ENCODE data around the gene IGSF9.

IGSF9 gene

GRCh38 chr1:159982280-159982679, 36.9 kb upstream of the IGSF9 start:
- no peak for TF ChIP-seq CTCF (conservative IDR thresholded peaks at IDR 0.05; ENCODE audit: low read depth, low read length)
- no peak for DNase-seq (ENCODE audit: low read depth)

GRCh38 chr1:159981351-159982055, 36.1 kb upstream of the IGSF9 start:
- no peak for DNase-seq (ENCODE audit: low read depth)
- TF ChIP-seq CTCF (conservative IDR thresholded peaks at IDR 0.05; ENCODE audit: low read depth, low read length), result no peak
- no peak overlapping the region for H3K4me3 ChIP-seq (ENCODE audit: low read depth, low read length)

More at GRCh38 chr1:159982280-159982679, 36.9 kb upstream of the IGSF9 start:
- no peak overlapping the region for H3K4me3 ChIP-seq (ENCODE audit: low read depth, low read length)

- DNase-seq (ENCODE audit: low read depth), result no peak
- TF ChIP-seq CTCF (conservative IDR thresholded peaks at IDR 0.05; ENCODE audit: low read depth, low read length), result no peak
- no peak overlapping the region for H3K4me3 ChIP-seq (ENCODE audit: low read depth, low read length)
These were observed 35.4 kb upstream of the IGSF9 start for GRCh38 chr1:159980786-159981185.

GRCh38 chr1:159980076-159980475, 34.7 kb upstream of the IGSF9 start:
- no peak for DNase-seq (ENCODE audit: low read depth)
- H3K4me3 ChIP-seq (ENCODE audit: low read depth, low read length), result no peak overlapping the region
- TF ChIP-seq CTCF (conservative IDR thresholded peaks at IDR 0.05; ENCODE audit: low read depth, low read length), result no peak

- H3K4me3 ChIP-seq (ENCODE audit: low read depth, low read length), result no peak overlapping the region
- no peak for TF ChIP-seq CTCF (conservative IDR thresholded peaks at IDR 0.05; ENCODE audit: low read depth, low read length)
- no peak for DNase-seq (ENCODE audit: low read depth)
These were observed 33.8 kb upstream of the IGSF9 start for GRCh38 chr1:159979257-159979656.

- no peak overlapping the region for H3K4me3 ChIP-seq (ENCODE audit: low read depth, low read length)
- TF ChIP-seq CTCF (conservative IDR thresholded peaks at IDR 0.05; ENCODE audit: low read depth, low read length), result no peak
- DNase-seq (ENCODE audit: low read depth), result no peak
These were observed 32.6 kb upstream of the IGSF9 start for GRCh38 chr1:159978107-159978398.

GRCh38 chr1:159977364-159978106, 32.1 kb upstream of the IGSF9 start:
- no peak for DNase-seq (ENCODE audit: low read depth)

More at GRCh38 chr1:159977364-159978106, 32.1 kb upstream of the IGSF9 start:
- TF ChIP-seq CTCF (conservative IDR thresholded peaks at IDR 0.05; ENCODE audit: low read depth, low read length), result no peak
- H3K4me3 ChIP-seq (ENCODE audit: low read depth, low read length), result no peak overlapping the region
